Transverse colon (tissue), 4 donors: ENCODE measurements around the gene SLC39A11.

ENCODE experiments used
- POLR2A ChIP-seq: fragments of 450-650 bp; IDR thresholded peaks from one replicate; pipeline ENCODE4 v1.6.1; 2016; ENCODE audit warnings: antibody characterized with exemption, mild to moderate bottlenecking, moderate library complexity
- POLR2AphosphoS5 ChIP-seq, 3 donors: sonication (generic); formaldehyde crosslinking; IDR thresholded peaks; one replicate each; pipeline ENCODE4 v1.6.1; 2016; ENCODE audit warnings: antibody characterized with exemption in 3 of 3
- TF ChIP-seq, protein P1 (sequence below), 5 experiments: fragments of 200-600 bp in 3 of 5; fragments of 450-650 bp in 2 of 5; sonication (generic) in 3 of 5; IDR thresholded peaks; 1 replicate in 2 of 5; 2 replicates in 3 of 5; pipeline ENCODE4 v1.5.1; 2016 to 2017; ENCODE audit warnings: antibody characterized with exemption in 5 of 5, inconsistent platforms in 3 of 5, mild to moderate bottlenecking in 2 of 5, moderate library complexity in 1 of 5

DNA sequence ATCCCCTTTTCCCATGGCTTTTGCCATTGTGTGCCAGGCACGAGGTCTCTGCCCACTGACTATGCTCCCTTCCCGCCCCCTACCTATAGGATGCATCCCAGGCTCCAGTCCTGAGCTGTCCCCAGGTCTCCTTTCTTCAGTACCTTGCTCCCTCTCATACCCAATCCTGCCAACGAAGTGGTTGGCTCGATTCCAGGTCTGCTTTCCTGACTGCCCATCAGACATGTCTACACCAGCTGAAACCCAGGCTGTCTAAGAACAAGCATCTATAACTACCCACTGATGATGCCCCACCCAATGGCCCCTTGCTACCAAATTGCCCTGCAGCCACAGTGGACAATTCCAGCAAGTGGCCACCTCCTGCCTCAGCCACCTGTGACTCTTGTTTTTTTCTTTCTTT is 492.6 kb downstream of the SLC39A11 start:
- TF ChIP-seq, protein P1, sequence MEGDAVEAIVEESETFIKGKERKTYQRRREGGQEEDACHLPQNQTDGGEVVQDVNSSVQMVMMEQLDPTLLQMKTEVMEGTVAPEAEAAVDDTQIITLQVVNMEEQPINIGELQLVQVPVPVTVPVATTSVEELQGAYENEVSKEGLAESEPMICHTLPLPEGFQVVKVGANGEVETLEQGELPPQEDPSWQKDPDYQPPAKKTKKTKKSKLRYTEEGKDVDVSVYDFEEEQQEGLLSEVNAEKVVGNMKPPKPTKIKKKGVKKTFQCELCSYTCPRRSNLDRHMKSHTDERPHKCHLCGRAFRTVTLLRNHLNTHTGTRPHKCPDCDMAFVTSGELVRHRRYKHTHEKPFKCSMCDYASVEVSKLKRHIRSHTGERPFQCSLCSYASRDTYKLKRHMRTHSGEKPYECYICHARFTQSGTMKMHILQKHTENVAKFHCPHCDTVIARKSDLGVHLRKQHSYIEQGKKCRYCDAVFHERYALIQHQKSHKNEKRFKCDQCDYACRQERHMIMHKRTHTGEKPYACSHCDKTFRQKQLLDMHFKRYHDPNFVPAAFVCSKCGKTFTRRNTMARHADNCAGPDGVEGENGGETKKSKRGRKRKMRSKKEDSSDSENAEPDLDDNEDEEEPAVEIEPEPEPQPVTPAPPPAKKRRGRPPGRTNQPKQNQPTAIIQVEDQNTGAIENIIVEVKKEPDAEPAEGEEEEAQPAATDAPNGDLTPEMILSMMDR (IDR thresholded peaks at IDR 0.05), result no peak
- TF ChIP-seq POLR2A, result no peak
- TF ChIP-seq POLR2AphosphoS5 (IDR thresholded peaks at IDR 0.05), result no peak
